Hepatocyte (in vitro differentiated cells): ENCODE data around the gene RALGDS.

Source experiments
- CTCF ChIP-seq: fragments of 200-600 bp; sonication (generic); IDR thresholded peaks from 2 replicates; pipeline ENCODE4 v1.5.1; 2016; ENCODE audit warnings: antibody characterized with exemption, mild to moderate bottlenecking; ENCODE audit not compliant: poor library complexity
- EZH2 ChIP-seq: fragments of 200-600 bp; sonication (generic); IDR thresholded peaks from 2 replicates; pipeline ENCODE4 v1.6.1; 2016; ENCODE audit warnings: antibody characterized with exemption, mild to moderate bottlenecking, borderline replicate concordance

GRCh38 chr9:133090187-133090586 lies 30.9 kb downstream of the RALGDS start:
- TF ChIP-seq CTCF (no peak), EZH2 (no peak)
